GM10266 (cell line): ENCODE data around the gene WDR49.

Experiments
- DNase-seq: peaks from one replicate; pipeline ENCODE4 v3.0.0; 2012; ENCODE audit errors: extremely low spot score
- TF ChIP-seq, protein P1 (sequence below): IDR thresholded peaks from 2 replicates; pipeline ENCODE4 v1.5.1; 2012; ENCODE audit warnings: mild to moderate bottlenecking, low read depth; ENCODE audit not compliant: control insufficient read depth, insufficient read depth; ENCODE audit errors: missing control alignments

WDR49 gene

DNA sequence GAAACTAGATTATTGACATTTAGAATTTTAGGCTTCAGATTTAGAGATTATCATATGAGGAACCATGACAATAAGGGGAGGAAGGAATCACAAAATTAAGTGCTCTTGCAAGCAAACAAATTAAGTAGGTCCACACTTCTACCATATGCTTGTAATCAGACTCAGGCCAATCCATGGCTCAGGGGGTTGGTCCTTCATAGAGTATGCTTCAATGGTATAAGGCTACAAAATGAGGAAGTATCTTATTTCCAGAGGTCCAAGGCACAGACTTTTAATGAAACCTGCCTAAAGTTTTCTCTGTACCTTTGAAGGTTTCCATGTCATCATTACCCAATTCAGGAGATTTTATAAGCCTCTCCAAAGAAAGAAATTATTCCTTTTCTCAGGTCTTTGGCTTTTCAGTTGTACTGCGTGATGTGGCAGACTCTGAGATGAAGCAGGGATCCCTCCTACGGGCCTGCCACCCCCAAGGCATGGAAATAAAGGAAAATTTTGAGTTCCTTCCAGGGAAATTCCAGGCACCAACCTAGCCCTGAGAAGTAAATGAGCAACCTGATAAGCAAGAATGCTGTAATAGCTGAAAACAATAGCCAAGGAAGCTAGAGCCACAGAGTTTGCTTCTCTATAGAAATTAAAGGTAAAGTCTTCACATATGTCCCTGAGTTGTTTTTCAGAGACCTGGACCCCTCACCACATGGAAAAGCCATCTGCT lies 216.2 kb downstream of the WDR49 start:
- TF ChIP-seq, protein P1, sequence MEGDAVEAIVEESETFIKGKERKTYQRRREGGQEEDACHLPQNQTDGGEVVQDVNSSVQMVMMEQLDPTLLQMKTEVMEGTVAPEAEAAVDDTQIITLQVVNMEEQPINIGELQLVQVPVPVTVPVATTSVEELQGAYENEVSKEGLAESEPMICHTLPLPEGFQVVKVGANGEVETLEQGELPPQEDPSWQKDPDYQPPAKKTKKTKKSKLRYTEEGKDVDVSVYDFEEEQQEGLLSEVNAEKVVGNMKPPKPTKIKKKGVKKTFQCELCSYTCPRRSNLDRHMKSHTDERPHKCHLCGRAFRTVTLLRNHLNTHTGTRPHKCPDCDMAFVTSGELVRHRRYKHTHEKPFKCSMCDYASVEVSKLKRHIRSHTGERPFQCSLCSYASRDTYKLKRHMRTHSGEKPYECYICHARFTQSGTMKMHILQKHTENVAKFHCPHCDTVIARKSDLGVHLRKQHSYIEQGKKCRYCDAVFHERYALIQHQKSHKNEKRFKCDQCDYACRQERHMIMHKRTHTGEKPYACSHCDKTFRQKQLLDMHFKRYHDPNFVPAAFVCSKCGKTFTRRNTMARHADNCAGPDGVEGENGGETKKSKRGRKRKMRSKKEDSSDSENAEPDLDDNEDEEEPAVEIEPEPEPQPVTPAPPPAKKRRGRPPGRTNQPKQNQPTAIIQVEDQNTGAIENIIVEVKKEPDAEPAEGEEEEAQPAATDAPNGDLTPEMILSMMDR = no peak
- DNase-seq = no peak
